ENCODE results near the gene EFHC1. TPM values are rescaled to one million over a fixed set of nuclear protein-coding genes. Genes with fewer than 3 reads are reported as not detected.

EFHC1 gene
- total and polyA plus RNA-seq, 4 donors, result 3.3 to 11.3 (median 6.9) TPM

DNA sequence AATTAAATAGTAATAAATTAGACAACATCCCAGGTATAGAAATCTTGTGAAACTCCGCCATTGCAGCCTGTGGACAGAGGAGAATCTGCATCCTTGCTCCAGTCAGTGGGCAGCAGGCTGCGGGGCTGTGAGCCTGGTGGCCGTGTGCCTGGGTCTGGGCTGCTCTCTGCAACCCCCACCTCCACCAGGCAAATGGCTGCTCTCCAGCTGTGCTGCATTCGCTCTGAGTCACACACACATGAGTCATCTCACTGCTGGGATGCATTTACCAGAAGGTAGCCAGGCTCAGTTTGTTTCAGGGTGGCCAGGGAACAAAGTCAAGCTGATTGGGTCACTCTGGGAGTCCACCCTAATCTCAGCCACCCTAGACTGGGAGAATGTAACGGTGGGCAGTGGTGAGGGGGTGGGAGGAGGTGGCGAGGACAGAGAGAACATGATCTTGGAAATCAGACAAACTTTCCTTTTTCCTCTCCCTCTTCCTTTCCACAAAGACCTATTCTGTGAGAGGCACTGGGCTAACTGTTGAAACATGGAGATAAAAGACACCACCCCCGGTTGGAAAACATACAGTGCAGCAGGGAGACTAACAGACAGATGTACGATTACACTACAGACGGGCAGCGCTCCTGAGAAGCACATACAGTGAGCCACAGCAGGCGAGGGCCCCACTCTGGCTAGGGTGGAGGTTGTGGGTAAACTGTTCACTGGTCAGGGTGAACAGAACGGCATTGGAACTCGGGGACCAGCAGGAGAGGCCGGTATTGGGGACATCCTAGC, 97.5 kb downstream of the EFHC1 start:
- peak overlapping the region; percentile 96 to 99 for H3K27ac ChIP-seq (ENCODE audit: low read depth in 1 of 2, low read length in 2 of 2)
- H3K27me3 ChIP-seq (ENCODE audit: control insufficient read depth in 4 of 4, insufficient read depth in 4 of 4, low read length in 3 of 4), result no peaks in the 10 kb centered on the region
- no peaks in the 10 kb centered on the region for H3K9me3 ChIP-seq (ENCODE audit: control insufficient read depth in 4 of 4, low read length in 3 of 4)
- 35% methylated on average over 14 of the region's 14 CpGs for WGBS
- no peak for DNase-seq (ENCODE audit: low spot score)
- H3K36me3 ChIP-seq (ENCODE audit: control insufficient read depth in 4 of 4, insufficient read depth in 3 of 4, low read depth in 1 of 4, low read length in 3 of 4), result peaks cover under 1 to 11% (median 3%) of the 10 kb centered on the region in 4 donors
- peak overlapping the region; percentile 54 to 74 for H3K9ac ChIP-seq (ENCODE audit: low read depth in 1 of 2, low read length in 2 of 2)
- peaks cover 10 to 48% (median 19%) of the 10 kb centered on the region in 4 donors for H3K4me1 ChIP-seq (ENCODE audit: control insufficient read depth in 4 of 4, insufficient read depth in 4 of 4, low read length in 3 of 4)
- no peak overlapping the region for H3K4me3 ChIP-seq (ENCODE audit: low read depth in 1 of 3, low read length in 3 of 3)
- TF ChIP-seq JUND (IDR thresholded peaks at IDR 0.05) (peak; percentile 99 to 100), FOXA2 (IDR thresholded peaks at IDR 0.05) (peak; percentile 66), RAD21 (IDR thresholded peaks at IDR 0.05) (peak; percentile 58 to 59), EGR1 (IDR thresholded peaks at IDR 0.05; ENCODE audit: low read depth in 2 of 2) (peak in 1 of 2 donors; percentile 71), YY1 (IDR thresholded peaks at IDR 0.05) (peak; percentile 91), GABPA (IDR thresholded peaks at IDR 0.05 in 1 of 2, conservative IDR thresholded peaks at IDR 0.05 in 1 of 2) (no peak), TAF1 (conservative IDR thresholded peaks at IDR 0.05) (peak; percentile 60), SP1 (IDR thresholded peaks at IDR 0.05) (peak; percentile 74), FOXA1 (IDR thresholded peaks at IDR 0.05) (peak; percentile 71), RXRA (IDR thresholded peaks at IDR 0.05) (peak; percentile 65 to 90), HNF4G (IDR thresholded peaks at IDR 0.05) (no peak), HNF4A (conservative IDR thresholded peaks at IDR 0.05) (peak; percentile 70 to 91), NR2F2 (IDR thresholded peaks at IDR 0.05) (peak; percentile 33)
- TF ChIP-seq, protein P1, sequence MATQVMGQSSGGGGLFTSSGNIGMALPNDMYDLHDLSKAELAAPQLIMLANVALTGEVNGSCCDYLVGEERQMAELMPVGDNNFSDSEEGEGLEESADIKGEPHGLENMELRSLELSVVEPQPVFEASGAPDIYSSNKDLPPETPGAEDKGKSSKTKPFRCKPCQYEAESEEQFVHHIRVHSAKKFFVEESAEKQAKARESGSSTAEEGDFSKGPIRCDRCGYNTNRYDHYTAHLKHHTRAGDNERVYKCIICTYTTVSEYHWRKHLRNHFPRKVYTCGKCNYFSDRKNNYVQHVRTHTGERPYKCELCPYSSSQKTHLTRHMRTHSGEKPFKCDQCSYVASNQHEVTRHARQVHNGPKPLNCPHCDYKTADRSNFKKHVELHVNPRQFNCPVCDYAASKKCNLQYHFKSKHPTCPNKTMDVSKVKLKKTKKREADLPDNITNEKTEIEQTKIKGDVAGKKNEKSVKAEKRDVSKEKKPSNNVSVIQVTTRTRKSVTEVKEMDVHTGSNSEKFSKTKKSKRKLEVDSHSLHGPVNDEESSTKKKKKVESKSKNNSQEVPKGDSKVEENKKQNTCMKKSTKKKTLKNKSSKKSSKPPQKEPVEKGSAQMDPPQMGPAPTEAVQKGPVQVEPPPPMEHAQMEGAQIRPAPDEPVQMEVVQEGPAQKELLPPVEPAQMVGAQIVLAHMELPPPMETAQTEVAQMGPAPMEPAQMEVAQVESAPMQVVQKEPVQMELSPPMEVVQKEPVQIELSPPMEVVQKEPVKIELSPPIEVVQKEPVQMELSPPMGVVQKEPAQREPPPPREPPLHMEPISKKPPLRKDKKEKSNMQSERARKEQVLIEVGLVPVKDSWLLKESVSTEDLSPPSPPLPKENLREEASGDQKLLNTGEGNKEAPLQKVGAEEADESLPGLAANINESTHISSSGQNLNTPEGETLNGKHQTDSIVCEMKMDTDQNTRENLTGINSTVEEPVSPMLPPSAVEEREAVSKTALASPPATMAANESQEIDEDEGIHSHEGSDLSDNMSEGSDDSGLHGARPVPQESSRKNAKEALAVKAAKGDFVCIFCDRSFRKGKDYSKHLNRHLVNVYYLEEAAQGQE (IDR thresholded peaks at IDR 0.05), result peak; percentile 79
- TF ChIP-seq, protein P2, sequence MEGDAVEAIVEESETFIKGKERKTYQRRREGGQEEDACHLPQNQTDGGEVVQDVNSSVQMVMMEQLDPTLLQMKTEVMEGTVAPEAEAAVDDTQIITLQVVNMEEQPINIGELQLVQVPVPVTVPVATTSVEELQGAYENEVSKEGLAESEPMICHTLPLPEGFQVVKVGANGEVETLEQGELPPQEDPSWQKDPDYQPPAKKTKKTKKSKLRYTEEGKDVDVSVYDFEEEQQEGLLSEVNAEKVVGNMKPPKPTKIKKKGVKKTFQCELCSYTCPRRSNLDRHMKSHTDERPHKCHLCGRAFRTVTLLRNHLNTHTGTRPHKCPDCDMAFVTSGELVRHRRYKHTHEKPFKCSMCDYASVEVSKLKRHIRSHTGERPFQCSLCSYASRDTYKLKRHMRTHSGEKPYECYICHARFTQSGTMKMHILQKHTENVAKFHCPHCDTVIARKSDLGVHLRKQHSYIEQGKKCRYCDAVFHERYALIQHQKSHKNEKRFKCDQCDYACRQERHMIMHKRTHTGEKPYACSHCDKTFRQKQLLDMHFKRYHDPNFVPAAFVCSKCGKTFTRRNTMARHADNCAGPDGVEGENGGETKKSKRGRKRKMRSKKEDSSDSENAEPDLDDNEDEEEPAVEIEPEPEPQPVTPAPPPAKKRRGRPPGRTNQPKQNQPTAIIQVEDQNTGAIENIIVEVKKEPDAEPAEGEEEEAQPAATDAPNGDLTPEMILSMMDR (IDR thresholded peaks at IDR 0.05; ENCODE audit: low read depth, low read length, missing input control), result peak; percentile 2
- TF ChIP-seq, protein P3, sequence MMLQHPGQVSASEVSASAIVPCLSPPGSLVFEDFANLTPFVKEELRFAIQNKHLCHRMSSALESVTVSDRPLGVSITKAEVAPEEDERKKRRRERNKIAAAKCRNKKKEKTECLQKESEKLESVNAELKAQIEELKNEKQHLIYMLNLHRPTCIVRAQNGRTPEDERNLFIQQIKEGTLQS (IDR thresholded peaks at IDR 0.05), result peak; percentile 98
- TF ChIP-seq, protein P4, sequence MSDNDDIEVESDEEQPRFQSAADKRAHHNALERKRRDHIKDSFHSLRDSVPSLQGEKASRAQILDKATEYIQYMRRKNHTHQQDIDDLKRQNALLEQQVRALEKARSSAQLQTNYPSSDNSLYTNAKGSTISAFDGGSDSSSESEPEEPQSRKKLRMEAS (IDR thresholded peaks at IDR 0.05), result peak; percentile 42
- TF ChIP-seq, protein P5, sequence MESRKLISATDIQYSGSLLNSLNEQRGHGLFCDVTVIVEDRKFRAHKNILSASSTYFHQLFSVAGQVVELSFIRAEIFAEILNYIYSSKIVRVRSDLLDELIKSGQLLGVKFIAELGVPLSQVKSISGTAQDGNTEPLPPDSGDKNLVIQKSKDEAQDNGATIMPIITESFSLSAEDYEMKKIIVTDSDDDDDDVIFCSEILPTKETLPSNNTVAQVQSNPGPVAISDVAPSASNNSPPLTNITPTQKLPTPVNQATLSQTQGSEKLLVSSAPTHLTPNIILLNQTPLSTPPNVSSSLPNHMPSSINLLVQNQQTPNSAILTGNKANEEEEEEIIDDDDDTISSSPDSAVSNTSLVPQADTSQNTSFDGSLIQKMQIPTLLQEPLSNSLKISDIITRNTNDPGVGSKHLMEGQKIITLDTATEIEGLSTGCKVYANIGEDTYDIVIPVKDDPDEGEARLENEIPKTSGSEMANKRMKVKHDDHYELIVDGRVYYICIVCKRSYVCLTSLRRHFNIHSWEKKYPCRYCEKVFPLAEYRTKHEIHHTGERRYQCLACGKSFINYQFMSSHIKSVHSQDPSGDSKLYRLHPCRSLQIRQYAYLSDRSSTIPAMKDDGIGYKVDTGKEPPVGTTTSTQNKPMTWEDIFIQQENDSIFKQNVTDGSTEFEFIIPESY (IDR thresholded peaks at IDR 0.05), result peak; percentile 60
